Gastroesophageal sphincter (tissue), 4 donors: Measurements from ENCODE around the gene KRT32. TPM values are rescaled to one million over a fixed set of nuclear protein-coding genes. Genes with fewer than 3 reads are reported as not detected.

Experiments used
- ATAC-seq: fragments of 150-250 bp; one replicate; pipeline ENCODE4 v1.9.1; 2016; ENCODE audit warnings: mild to moderate bottlenecking, moderate library complexity
- H3K27ac ChIP-seq, 4 donors: fragments of 200-600 bp; sonication (generic) in 3 of 4; 1 replicate in 3 of 4; 2 replicates in 1 of 4; pipeline ENCODE4 v1.5.1; 2016 to 2019
- H3K27me3 ChIP-seq: fragments of 200-600 bp; sonication (generic); one replicate; pipeline ENCODE4 v1.5.1; 2019
- H3K36me3 ChIP-seq, 2 donors: fragments of 200-600 bp; sonication (generic); one replicate each; pipeline ENCODE4 v1.5.1; 2019; ENCODE audit warnings: control low read depth in 1 of 2
- H3K4me1 ChIP-seq, 3 donors: fragments of 200-600 bp; sonication (generic); 1 replicate in 2 of 3; 2 replicates in 1 of 3; pipeline ENCODE4 v1.5.1; 2016 to 2019; ENCODE audit warnings: control low read depth in 2 of 3
- H3K4me3 ChIP-seq, 2 donors: fragments of 200-600 bp; sonication (generic); one replicate each; pipeline ENCODE4 v1.5.1; 2019; ENCODE audit warnings: mild to moderate bottlenecking in 1 of 2, moderate library complexity in 1 of 2
- H3K9me3 ChIP-seq, 3 donors: fragments of 200-600 bp; sonication (generic); one replicate each; pipeline ENCODE4 v1.5.1; 2017 to 2019; ENCODE audit warnings: control low read depth in 2 of 3
- CTCF ChIP-seq, 4 experiments: fragments of 200-600 bp in 2 of 4; fragments of 450-650 bp in 2 of 4; sonication (generic) in 1 of 4; IDR thresholded peaks; one replicate each; pipeline ENCODE4 v1.5.1; 2017 to 2019; ENCODE audit warnings: antibody characterized with exemption in 4 of 4, mild to moderate bottlenecking in 2 of 4, moderate library complexity in 2 of 4
- EP300 ChIP-seq: sonication (generic); formaldehyde crosslinking; IDR thresholded peaks from one replicate; pipeline ENCODE4 v1.6.1; 2017; ENCODE audit warnings: antibody characterized with exemption, mild to moderate bottlenecking
- POLR2A ChIP-seq, 2 donors: fragments of 450-650 bp; IDR thresholded peaks; one replicate each; pipeline ENCODE4 v1.6.1; 2017; ENCODE audit warnings: antibody characterized with exemption in 2 of 2, mild to moderate bottlenecking in 2 of 2, moderate library complexity in 1 of 2
- POLR2AphosphoS5 ChIP-seq: sonication (generic); formaldehyde crosslinking; IDR thresholded peaks from one replicate; pipeline ENCODE4 v1.6.1; 2017; ENCODE audit warnings: antibody characterized with exemption
- WGBS, 2 donors: methylation state at CpG; one replicate each; pipeline ENCODE4 v1.1.5; 2018; ENCODE audit warnings: low coverage in 1 of 2; 5-methylcytosine and 5-hydroxymethylcytosine counted together
- total RNA-seq, 4 donors: library from RNA; depleted of rRNA; stranded (reverse); fragments of >200 nt; gene quantifications; one replicate each; pipeline ENCODE4 v1.1.0, GENCODE V29; 2016

KRT32 gene
- total RNA-seq, 4 donors from 2014 or later: 0.13 TPM; not detected in 3

- no peak for TF ChIP-seq EP300
- TF ChIP-seq CTCF (IDR thresholded peaks at IDR 0.05): no peak
- no peak for TF ChIP-seq POLR2A (IDR thresholded peaks at IDR 0.05)
- TF ChIP-seq POLR2AphosphoS5: no peak
- no peaks in the 10 kb centered on the region for H3K36me3 ChIP-seq
- no peaks in the 10 kb centered on the region for H3K27me3 ChIP-seq
- H3K4me3 ChIP-seq: no peak overlapping the region
- peaks cover 0 to 24% (median 10%) of the 10 kb centered on the region in 3 donors for H3K4me1 ChIP-seq
- H3K27ac ChIP-seq: no peak overlapping the region
- WGBS, 2 donors: 64 to 65% methylated on average over 3 of the region's 3 CpGs
- peak; percentile 55 for ATAC-seq
- H3K9me3 ChIP-seq: no peaks in the 10 kb centered on the region
Observed at GRCh38 chr17:41415833-41416335, 51.3 kb downstream of the KRT32 start.

GRCh38 chr17:41415411-41415810 is 51.8 kb downstream of the KRT32 start:
- no peaks in the 10 kb centered on the region for H3K36me3 ChIP-seq
- no peaks in the 10 kb centered on the region for H3K27me3 ChIP-seq
- peaks cover 0 to 24% (median 10%) of the 10 kb centered on the region in 3 donors for H3K4me1 ChIP-seq
- no peak overlapping the region for H3K27ac ChIP-seq
- ATAC-seq: no peak
- H3K4me3 ChIP-seq: no peak overlapping the region
- no peak for TF ChIP-seq EP300
- no peak for TF ChIP-seq CTCF (IDR thresholded peaks at IDR 0.05)
- no peak for TF ChIP-seq POLR2A (IDR thresholded peaks at IDR 0.05)
- TF ChIP-seq POLR2AphosphoS5: no peak
- WGBS, 2 donors: 63 to 75% methylated on average over 4 of the region's 4 CpGs
- no peaks in the 10 kb centered on the region for H3K9me3 ChIP-seq

DNA sequence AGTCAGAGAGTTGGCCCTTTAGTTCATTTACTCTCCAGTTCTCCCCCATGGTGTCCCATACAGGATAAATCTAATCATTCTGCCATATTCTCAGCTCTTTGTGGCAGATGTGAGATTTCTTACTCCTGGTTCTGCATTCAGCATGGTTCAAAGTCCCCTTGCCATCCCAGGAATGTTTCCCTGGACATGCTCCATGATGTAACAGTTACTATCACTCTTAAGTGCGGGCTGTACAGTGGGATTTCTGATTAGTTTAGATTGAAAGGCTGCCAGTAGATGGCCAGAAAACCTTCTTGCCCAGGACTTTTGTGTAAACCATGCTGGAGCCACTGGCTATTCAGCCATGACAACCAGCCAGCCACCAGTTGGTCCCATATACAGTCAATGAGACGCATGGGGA is 53.2 kb downstream of the KRT32 start:
- Histone ChIP-seq H3K27me3 (no peaks in the 10 kb centered on the region), H3K27ac (no peak overlapping the region), H3K4me3 (no peak overlapping the region), H3K9me3 (no peaks in the 10 kb centered on the region), H3K36me3 (no peaks in the 10 kb centered on the region), H3K4me1 (peaks cover 0 to 24% (median 10%) of the 10 kb centered on the region in 3 donors)
- WGBS, 2 donors: 83 to 100% methylated on average over 1 to 2 of the region's 2 CpGs
- TF ChIP-seq POLR2A (IDR thresholded peaks at IDR 0.05) (no peak), EP300 (no peak), CTCF (IDR thresholded peaks at IDR 0.05) (no peak), POLR2AphosphoS5 (no peak)
- ATAC-seq: no peak

- WGBS, 2 donors: 67% methylated on average over 3 to 5 of the region's 5 CpGs
- TF ChIP-seq EP300: no peak
- no peak for TF ChIP-seq POLR2A (IDR thresholded peaks at IDR 0.05)
- no peak for TF ChIP-seq POLR2AphosphoS5
- no peak for TF ChIP-seq CTCF (IDR thresholded peaks at IDR 0.05)
Observed at GRCh38 chr17:41413353-41413957, 53.7 kb downstream of the KRT32 start.

More at GRCh38 chr17:41413353-41413957, 53.7 kb downstream of the KRT32 start:
- Histone ChIP-seq H3K9me3 (no peaks in the 10 kb centered on the region), H3K27ac (no peak overlapping the region), H3K36me3 (no peaks in the 10 kb centered on the region), H3K4me1 (peaks cover 0 to 24% (median 10%) of the 10 kb centered on the region in 3 donors), H3K4me3 (no peak overlapping the region), H3K27me3 (no peaks in the 10 kb centered on the region)
- no peak for ATAC-seq
